Liver (tissue), 9 donors: Measurements from ENCODE around the gene PXDN. TPM values are rescaled to one million over a fixed set of nuclear protein-coding genes. Genes with fewer than 3 reads are reported as not detected.

ENCODE experiments used
- DNase-seq: peaks from one replicate; pipeline ENCODE4 v3.0.0-alpha.2; 2017; ENCODE audit warnings: low spot score
- H3K27ac ChIP-seq, 2 donors: one replicate each; pipeline ENCODE4 v1.7.0; 2013; ENCODE audit warnings: inconsistent platforms in 2 of 2, low read length in 2 of 2, control low read depth in 1 of 2, low read depth in 1 of 2, mild to moderate bottlenecking in 1 of 2
- H3K27me3 ChIP-seq, 4 donors: one replicate each; pipeline versions ENCODE4 v1.6.1 to v1.7.0; 2013; ENCODE audit warnings: low read length in 3 of 4, inconsistent platforms in 1 of 4, mild to moderate bottlenecking in 1 of 4, moderate library complexity in 1 of 4; ENCODE audit not compliant: control insufficient read depth in 4 of 4, insufficient read depth in 4 of 4
- H3K36me3 ChIP-seq, 4 donors: one replicate each; pipeline versions ENCODE4 v1.6.1 to v1.7.0; 2013; ENCODE audit warnings: low read length in 3 of 4, mild to moderate bottlenecking in 3 of 4, low read depth in 1 of 4, moderate library complexity in 1 of 4; ENCODE audit not compliant: control insufficient read depth in 4 of 4, insufficient read depth in 3 of 4
- H3K4me1 ChIP-seq, 4 donors: one replicate each; pipeline versions ENCODE4 v1.6.1 to v1.7.0; 2013; ENCODE audit warnings: low read length in 3 of 4, mild to moderate bottlenecking in 3 of 4, moderate library complexity in 1 of 4; ENCODE audit not compliant: control insufficient read depth in 4 of 4, insufficient read depth in 4 of 4
- H3K4me3 ChIP-seq, 3 donors: one replicate each; pipeline versions ENCODE4 v1.6.1 to v1.7.0; 2013; ENCODE audit warnings: low read length in 3 of 3, control low read depth in 1 of 3, low read depth in 1 of 3, mild to moderate bottlenecking in 1 of 3
- H3K9ac ChIP-seq, 2 donors: one replicate each; pipeline ENCODE4 v1.7.0; 2013; ENCODE audit warnings: low read length in 2 of 2, mild to moderate bottlenecking in 2 of 2, moderate library complexity in 2 of 2, control low read depth in 1 of 2, low read depth in 1 of 2
- H3K9me3 ChIP-seq, 4 donors: one replicate each; pipeline versions ENCODE4 v1.6.1 to v1.7.0; 2013; ENCODE audit warnings: low read length in 3 of 4; ENCODE audit not compliant: control insufficient read depth in 4 of 4
- EGR1 ChIP-seq, 2 donors: IDR thresholded peaks; 2 replicates each; pipeline ENCODE4 v1.6.1; 2016 to 2018; ENCODE audit warnings: antibody characterized with exemption in 2 of 2, low read depth in 2 of 2
- FOXA1 ChIP-seq: IDR thresholded peaks from 2 replicates; pipeline ENCODE4 v1.6.1; 2016; ENCODE audit warnings: antibody characterized with exemption
- GABPA ChIP-seq, 2 donors: IDR thresholded peaks in 1 of 2; conservative IDR thresholded peaks in 1 of 2; 2 replicates each; pipeline ENCODE4 v1.6.1; 2016; ENCODE audit warnings: antibody characterized with exemption in 2 of 2, mild to moderate bottlenecking in 1 of 2, moderate library complexity in 1 of 2
- HNF4G ChIP-seq: IDR thresholded peaks from 2 replicates; pipeline ENCODE4 v1.6.1; 2016; ENCODE audit warnings: antibody characterized with exemption
- JUND ChIP-seq, 2 donors: IDR thresholded peaks; 2 replicates each; pipeline ENCODE4 v1.6.1; 2016; ENCODE audit warnings: antibody characterized with exemption in 2 of 2
- RXRA ChIP-seq, 2 donors: IDR thresholded peaks; 2 replicates each; pipeline ENCODE4 v1.6.1; 2017 to 2018; ENCODE audit warnings: antibody characterized with exemption in 2 of 2, mild to moderate bottlenecking in 1 of 2
- SP1 ChIP-seq: IDR thresholded peaks from 2 replicates; pipeline ENCODE4 v1.6.1; 2018; ENCODE audit warnings: antibody characterized with exemption, mild to moderate bottlenecking
- TAF1 ChIP-seq: conservative IDR thresholded peaks from 2 replicates; pipeline ENCODE4 v1.6.1; 2016; ENCODE audit warnings: antibody characterized with exemption, mild to moderate bottlenecking
- YY1 ChIP-seq: IDR thresholded peaks from 2 replicates; pipeline ENCODE4 v1.6.1; 2016; ENCODE audit warnings: antibody characterized with exemption, mild to moderate bottlenecking
- WGBS: extraction: QIAGEN DNeasy Blood & Tissue Kit; methylation state at CpG from one replicate; pipeline ENCODE4 v1.1.7; 2013; 5-methylcytosine and 5-hydroxymethylcytosine counted together
- polyA plus RNA-seq, 2 donors: library from polyadenylated mRNA; stranded (reverse) in 1 of 2; unstranded in 1 of 2; fragments of 200-250 nt in 1 of 2; fragments of >200 nt in 1 of 2; fragmentation: Nextera tagmentation in 1 of 2; extraction: Ambion mirVana in 1 of 2; gene quantifications; one replicate each; pipeline versions ENCODE4 v1.2.1 to v1.2.3, GENCODE V29; 2013 to 2015
- total RNA-seq, 2 donors: library from RNA; depleted of rRNA; stranded (reverse); fragments of >200 nt; gene quantifications; one replicate each; pipeline ENCODE4 v1.2.3, GENCODE V29; 2014
- TF ChIP-seq, protein P1 (sequence below): IDR thresholded peaks from 2 replicates; pipeline ENCODE4 v1.6.1; 2016; ENCODE audit warnings: antibody characterized with exemption, mild to moderate bottlenecking
- TF ChIP-seq, protein P2 (sequence below): IDR thresholded peaks from 2 replicates; pipeline ENCODE4 v1.6.1; 2016; ENCODE audit warnings: antibody characterized with exemption
- TF ChIP-seq, protein P3 (sequence below): fragments of 150-350 bp; IDR thresholded peaks from 2 replicates; pipeline ENCODE4 v1.5.1; 2017; ENCODE audit warnings: improper control_type of control experiment, low read depth, low read length; ENCODE audit not compliant: missing input control
- TF ChIP-seq, protein P4 (sequence below): IDR thresholded peaks from 2 replicates; pipeline ENCODE4 v1.6.1; 2016; ENCODE audit warnings: antibody characterized with exemption
- TF ChIP-seq, protein P5 (sequence below): IDR thresholded peaks from 2 replicates; pipeline ENCODE4 v1.6.1; 2016; ENCODE audit warnings: antibody characterized with exemption
- donor health status: healthy.
- donor health status: healthy.
- donor health status: healthy.
- donor health status: healthy.
- donor health status: healthy.

Gene PXDN
- total and polyA plus RNA-seq, 4 donors = 4.2 to 21.5 (median 16.9) TPM

DNA sequence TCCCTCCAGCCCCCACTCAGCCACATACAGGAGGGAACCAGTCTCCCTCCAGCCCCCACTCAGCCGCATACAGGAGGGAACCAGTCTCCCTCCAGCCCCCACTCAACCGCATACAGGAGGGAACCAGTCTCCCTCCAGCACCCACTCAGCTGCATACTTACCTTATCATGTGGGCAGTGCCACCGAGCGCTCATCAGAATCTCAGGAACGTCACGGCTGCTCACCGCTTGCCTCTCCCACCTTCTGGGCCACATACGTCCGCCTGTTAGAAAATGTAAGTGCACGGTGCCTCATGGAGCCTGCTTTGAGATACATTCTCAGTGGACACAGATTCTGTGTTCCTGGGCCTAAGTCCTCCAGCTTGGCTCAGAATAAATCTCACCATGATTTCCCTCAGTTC, 124.8 kb downstream of the PXDN start (continued):
- TF ChIP-seq, protein P1, sequence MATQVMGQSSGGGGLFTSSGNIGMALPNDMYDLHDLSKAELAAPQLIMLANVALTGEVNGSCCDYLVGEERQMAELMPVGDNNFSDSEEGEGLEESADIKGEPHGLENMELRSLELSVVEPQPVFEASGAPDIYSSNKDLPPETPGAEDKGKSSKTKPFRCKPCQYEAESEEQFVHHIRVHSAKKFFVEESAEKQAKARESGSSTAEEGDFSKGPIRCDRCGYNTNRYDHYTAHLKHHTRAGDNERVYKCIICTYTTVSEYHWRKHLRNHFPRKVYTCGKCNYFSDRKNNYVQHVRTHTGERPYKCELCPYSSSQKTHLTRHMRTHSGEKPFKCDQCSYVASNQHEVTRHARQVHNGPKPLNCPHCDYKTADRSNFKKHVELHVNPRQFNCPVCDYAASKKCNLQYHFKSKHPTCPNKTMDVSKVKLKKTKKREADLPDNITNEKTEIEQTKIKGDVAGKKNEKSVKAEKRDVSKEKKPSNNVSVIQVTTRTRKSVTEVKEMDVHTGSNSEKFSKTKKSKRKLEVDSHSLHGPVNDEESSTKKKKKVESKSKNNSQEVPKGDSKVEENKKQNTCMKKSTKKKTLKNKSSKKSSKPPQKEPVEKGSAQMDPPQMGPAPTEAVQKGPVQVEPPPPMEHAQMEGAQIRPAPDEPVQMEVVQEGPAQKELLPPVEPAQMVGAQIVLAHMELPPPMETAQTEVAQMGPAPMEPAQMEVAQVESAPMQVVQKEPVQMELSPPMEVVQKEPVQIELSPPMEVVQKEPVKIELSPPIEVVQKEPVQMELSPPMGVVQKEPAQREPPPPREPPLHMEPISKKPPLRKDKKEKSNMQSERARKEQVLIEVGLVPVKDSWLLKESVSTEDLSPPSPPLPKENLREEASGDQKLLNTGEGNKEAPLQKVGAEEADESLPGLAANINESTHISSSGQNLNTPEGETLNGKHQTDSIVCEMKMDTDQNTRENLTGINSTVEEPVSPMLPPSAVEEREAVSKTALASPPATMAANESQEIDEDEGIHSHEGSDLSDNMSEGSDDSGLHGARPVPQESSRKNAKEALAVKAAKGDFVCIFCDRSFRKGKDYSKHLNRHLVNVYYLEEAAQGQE = no peak
- TF ChIP-seq JUND (IDR thresholded peaks at IDR 0.05) (no peak), FOXA1 (no peak)

DNA sequence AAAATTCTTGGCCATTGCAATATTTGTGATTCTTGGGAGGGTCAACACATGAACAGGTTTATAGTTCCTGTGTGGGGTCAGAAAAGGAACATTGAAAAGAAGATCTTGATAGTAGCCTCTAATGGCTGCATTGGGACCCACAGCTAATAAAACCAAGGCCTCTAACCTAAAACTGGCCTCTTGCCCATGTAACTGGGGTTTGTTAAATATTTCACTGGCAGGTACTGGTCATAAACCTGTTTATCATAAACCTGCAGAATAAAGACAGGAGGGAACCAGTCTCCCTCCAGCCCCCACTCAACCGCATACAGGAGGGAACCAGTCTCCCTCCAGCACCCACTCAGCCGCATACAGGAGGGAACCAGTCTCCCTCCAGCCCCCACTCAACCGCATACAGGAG, 125.3 kb downstream of the PXDN start:
- no peak for DNase-seq
- no peaks in the 10 kb centered on the region for H3K27me3 ChIP-seq
- 98% methylated on average over 3 of the region's 3 CpGs for WGBS

More for the DNA sequence above, 125.3 kb downstream of the PXDN start:
- Histone ChIP-seq H3K4me1 (no peaks in the 10 kb centered on the region), H3K36me3 (no peaks in the 10 kb centered on the region), H3K27ac (no peak overlapping the region), H3K9ac (no peak overlapping the region), H3K9me3 (no peaks in the 10 kb centered on the region), H3K4me3 (no peak overlapping the region)
- no peak for TF ChIP-seq HNF4G
- no peak for TF ChIP-seq RXRA (IDR thresholded peaks at IDR 0.05)
- TF ChIP-seq EGR1 (IDR thresholded peaks at IDR 0.05; ENCODE audit: low read depth in 2 of 2) = no peak
- no peak for TF ChIP-seq FOXA1
- TF ChIP-seq, protein P2, sequence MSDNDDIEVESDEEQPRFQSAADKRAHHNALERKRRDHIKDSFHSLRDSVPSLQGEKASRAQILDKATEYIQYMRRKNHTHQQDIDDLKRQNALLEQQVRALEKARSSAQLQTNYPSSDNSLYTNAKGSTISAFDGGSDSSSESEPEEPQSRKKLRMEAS = no peak
- TF ChIP-seq JUND (IDR thresholded peaks at IDR 0.05) = no peak
- TF ChIP-seq GABPA (IDR thresholded peaks at IDR 0.05 in 1 of 2, conservative IDR thresholded peaks at IDR 0.05 in 1 of 2) = no peak
- no peak for TF ChIP-seq YY1
- TF ChIP-seq, protein P3, sequence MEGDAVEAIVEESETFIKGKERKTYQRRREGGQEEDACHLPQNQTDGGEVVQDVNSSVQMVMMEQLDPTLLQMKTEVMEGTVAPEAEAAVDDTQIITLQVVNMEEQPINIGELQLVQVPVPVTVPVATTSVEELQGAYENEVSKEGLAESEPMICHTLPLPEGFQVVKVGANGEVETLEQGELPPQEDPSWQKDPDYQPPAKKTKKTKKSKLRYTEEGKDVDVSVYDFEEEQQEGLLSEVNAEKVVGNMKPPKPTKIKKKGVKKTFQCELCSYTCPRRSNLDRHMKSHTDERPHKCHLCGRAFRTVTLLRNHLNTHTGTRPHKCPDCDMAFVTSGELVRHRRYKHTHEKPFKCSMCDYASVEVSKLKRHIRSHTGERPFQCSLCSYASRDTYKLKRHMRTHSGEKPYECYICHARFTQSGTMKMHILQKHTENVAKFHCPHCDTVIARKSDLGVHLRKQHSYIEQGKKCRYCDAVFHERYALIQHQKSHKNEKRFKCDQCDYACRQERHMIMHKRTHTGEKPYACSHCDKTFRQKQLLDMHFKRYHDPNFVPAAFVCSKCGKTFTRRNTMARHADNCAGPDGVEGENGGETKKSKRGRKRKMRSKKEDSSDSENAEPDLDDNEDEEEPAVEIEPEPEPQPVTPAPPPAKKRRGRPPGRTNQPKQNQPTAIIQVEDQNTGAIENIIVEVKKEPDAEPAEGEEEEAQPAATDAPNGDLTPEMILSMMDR = no peak
- TF ChIP-seq, protein P4, sequence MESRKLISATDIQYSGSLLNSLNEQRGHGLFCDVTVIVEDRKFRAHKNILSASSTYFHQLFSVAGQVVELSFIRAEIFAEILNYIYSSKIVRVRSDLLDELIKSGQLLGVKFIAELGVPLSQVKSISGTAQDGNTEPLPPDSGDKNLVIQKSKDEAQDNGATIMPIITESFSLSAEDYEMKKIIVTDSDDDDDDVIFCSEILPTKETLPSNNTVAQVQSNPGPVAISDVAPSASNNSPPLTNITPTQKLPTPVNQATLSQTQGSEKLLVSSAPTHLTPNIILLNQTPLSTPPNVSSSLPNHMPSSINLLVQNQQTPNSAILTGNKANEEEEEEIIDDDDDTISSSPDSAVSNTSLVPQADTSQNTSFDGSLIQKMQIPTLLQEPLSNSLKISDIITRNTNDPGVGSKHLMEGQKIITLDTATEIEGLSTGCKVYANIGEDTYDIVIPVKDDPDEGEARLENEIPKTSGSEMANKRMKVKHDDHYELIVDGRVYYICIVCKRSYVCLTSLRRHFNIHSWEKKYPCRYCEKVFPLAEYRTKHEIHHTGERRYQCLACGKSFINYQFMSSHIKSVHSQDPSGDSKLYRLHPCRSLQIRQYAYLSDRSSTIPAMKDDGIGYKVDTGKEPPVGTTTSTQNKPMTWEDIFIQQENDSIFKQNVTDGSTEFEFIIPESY = no peak
- TF ChIP-seq, protein P5, sequence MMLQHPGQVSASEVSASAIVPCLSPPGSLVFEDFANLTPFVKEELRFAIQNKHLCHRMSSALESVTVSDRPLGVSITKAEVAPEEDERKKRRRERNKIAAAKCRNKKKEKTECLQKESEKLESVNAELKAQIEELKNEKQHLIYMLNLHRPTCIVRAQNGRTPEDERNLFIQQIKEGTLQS = no peak
- no peak for TF ChIP-seq SP1
- no peak for TF ChIP-seq TAF1
